Measurements from ENCODE around the gene CNTNAP4.

CNTNAP4 gene

DNA sequence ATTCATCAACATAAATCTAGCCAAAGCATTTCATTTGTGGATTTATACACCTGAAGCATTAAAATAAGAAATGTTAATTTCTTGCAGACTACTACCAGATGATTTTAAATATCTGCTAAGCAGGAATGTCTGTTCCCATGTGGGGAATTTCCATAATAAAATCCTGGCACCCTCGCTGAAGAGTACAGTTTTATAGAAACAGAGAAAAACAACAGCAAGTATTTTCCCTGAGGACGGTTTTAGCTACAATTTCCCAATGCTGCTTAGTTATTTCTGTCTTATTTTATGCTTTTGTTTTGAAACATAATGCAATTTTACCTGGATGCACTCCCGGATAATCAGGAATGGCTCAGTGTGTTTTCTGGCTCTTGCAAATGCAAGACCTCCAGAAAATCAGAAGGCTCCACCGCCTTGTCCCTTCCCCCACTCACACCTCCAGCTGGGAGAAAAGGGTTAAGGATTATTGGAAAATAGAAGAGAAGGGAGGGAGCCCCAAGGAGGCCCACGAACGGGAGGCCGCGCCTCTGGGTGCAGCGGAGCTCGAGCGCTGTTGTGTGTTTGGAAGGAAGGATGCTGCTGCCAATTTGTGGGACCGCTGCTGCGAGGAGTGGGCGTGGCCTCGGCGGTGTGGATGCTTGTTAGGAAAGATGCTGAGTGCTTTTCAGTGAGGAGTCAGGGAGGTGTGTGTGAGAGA lies at the start of gene CNTNAP4:
CNTNAP4 (plus strand) TSS at position 657 of the 694 bp plus-strand sequence. CDS start 262 bp downstream, outside the sequence.
- DNase-seq (ENCODE audit: low read depth), result no peak

GRCh38 chr16:76228546-76229146 lies 48.6 kb upstream of the CNTNAP4 start:
- DNase-seq (ENCODE audit: low read depth), result no peak

DNA sequence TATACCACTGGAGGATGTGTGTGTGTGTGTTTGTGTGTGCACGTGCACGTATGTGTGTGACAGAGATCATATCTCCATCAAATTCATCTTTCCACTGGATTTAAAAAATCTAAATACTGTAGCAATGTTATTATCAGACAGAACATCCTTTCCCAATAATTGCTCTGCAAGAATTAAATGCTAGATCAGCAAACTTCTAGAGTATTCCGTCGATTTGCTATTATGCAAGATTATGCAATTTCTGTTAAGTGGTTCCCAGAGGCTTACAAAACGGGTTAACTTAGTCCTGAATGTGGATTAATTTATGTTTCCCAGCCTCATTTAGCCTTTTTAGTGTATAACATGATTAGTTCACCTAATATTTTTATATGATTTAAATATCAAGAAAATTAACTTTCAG lies 44.5 kb upstream of the CNTNAP4 start:
- no peak for DNase-seq (ENCODE audit: low read depth)

DNA sequence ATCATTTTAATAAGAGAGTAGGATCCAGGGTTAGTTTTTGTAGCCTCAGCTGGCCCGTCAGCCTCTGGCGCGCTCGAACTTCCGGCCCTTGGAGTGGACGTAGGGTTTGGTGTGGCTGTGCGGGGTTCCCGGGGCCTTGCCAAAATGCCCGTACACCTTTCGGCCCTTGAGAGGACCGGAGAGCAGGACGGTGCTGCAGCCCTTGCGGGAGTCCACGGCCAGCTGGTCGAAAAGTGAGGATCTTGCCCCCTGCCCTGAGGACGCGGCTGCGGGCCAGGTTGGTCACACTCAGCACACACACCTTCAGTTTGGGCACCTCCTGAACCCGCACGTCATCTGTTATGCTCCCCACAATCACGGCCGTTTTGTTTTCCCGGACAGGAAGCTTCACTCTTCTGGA lies 42.2 kb upstream of the CNTNAP4 start:
- DNase-seq (ENCODE audit: low read depth), result no peak

GRCh38 chr16:76235426-76235825 lies 41.8 kb upstream of the CNTNAP4 start:
- no peak for DNase-seq (ENCODE audit: low read depth)

- no peak for DNase-seq (ENCODE audit: low read depth)
Observed at GRCh38 chr16:76237471-76237870, 39.7 kb upstream of the CNTNAP4 start.

GRCh38 chr16:76241755-76242154 lies 35.4 kb upstream of the CNTNAP4 start:
- no peak for DNase-seq (ENCODE audit: low read depth)

- no peak for DNase-seq (ENCODE audit: low read depth)
Observed at GRCh38 chr16:76243620-76244019, 33.6 kb upstream of the CNTNAP4 start.

DNA sequence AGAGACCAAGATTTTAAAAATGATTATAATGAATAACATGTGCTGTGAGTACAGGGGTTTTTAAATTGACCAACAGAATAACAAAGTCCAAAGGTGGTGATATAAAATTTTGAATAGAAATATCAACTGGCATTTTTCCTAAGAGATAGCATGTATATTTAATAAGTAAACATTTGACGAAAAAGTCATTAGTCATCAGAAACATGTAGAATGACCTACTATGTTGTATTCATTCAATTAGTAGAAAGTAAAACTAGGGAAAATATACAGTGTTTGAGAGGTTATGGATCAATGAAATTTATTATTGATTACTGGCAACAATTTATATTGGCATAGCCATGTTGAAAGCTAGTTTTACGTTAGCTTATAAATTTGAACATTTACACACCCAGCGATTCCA lies 30.6 kb upstream of the CNTNAP4 start:
- no peak for DNase-seq (ENCODE audit: low read depth)

GRCh38 chr16:76265434-76266045 lies 11.7 kb upstream of the CNTNAP4 start:
- no peak for DNase-seq (ENCODE audit: low read depth)

GRCh38 chr16:76268824-76269223 lies 8.4 kb upstream of the CNTNAP4 start:
- no peak for DNase-seq (ENCODE audit: low read depth)

DNA sequence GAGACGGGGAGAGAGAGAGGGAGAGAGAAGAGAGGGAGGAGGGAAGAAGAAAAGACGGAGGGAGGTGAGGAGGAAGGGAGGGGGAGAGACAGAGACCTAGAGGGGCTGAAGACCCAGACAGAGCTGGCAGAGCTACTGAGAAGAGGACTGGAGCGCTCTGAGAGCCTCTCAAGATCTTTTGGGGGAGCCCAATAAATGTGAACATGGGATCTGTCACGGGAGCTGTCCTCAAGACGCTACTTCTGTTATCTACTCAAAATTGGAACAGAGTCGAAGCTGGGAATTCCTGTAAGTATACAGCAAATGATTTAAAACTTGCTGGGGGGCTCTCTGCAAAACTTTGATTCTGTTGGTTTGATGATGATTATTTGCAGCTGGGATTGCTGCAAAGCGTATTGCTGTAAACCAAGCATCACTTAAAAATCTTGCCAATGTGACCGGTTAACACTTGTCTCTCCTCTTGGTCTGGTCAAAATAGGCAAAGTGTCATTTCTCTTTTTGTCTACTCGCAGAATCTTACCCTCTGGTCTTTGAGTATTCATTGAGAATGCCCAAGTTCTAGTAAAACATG lies 344 bp downstream of the CNTNAP4 start:
- no peak for DNase-seq (ENCODE audit: low read depth)

GRCh38 chr16:76278086-76278485 lies 885 bp downstream of the CNTNAP4 start:
- no peak for DNase-seq (ENCODE audit: low read depth)

GRCh38 chr16:76278980-76279379 lies 1.8 kb downstream of the CNTNAP4 start:
- no peak for DNase-seq (ENCODE audit: low read depth)

DNA sequence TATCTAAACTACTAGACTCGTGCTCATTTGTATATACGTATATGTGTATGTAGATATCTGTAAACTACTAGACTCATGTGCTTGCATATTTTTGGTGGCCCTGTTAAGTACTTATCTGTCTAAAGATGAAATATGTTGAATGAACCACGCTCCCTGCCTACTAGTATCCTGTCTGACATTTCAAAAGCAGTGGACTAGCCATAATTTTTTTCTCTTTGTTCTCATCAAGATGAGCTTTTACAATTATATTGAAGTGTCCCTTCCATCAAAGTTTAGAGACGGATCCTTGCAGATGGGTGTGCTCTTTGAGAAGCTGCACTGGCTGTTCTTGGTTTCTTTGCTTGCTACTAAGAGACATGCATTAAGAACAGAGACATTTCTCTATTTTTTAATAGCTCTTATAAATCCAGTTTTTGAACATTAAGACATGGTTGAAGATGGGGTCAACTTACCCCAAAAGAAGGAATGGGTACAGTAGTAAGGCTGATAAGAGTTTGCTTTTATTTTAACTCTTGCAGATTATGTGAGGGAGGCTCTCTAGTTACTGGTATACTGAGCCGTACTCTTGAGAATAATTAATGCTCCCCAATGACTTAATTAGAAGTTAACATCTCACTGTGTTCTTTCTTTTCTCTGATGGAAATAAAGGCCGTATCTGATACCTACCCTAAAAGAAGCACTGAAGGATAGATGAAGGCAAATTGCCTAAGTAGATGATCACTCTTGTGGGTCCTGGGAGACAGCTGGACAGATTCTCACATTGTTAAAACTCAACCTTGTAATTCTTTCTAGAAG lies 3.4 kb downstream of the CNTNAP4 start:
- DNase-seq (ENCODE audit: low read depth), result no peak

DNA sequence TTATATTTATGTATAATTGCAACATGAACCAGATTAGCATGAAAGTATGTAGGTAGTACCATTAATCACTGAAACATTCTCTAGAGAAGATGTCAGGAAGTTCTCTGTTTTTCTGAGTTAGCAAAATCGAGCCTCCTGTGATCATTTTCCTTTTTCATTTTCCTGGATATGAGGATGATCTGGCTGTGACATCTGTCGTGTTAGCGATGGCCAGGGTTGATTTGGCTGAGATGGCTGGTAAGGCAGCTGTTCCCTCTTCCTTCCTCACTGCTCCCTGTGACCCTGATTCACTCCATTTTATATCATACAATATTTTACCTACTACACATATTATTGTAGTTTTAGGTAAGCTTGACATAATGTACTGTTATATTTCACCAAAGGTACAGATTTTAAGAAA lies 10.3 kb downstream of the CNTNAP4 start:
- no peak for DNase-seq (ENCODE audit: low read depth)

GRCh38 chr16:76292218-76292617 lies 15.0 kb downstream of the CNTNAP4 start:
- DNase-seq (ENCODE audit: low read depth), result no peak

- DNase-seq (ENCODE audit: low read depth), result no peak
Observed at GRCh38 chr16:76293980-76294379, 16.8 kb downstream of the CNTNAP4 start.

DNA sequence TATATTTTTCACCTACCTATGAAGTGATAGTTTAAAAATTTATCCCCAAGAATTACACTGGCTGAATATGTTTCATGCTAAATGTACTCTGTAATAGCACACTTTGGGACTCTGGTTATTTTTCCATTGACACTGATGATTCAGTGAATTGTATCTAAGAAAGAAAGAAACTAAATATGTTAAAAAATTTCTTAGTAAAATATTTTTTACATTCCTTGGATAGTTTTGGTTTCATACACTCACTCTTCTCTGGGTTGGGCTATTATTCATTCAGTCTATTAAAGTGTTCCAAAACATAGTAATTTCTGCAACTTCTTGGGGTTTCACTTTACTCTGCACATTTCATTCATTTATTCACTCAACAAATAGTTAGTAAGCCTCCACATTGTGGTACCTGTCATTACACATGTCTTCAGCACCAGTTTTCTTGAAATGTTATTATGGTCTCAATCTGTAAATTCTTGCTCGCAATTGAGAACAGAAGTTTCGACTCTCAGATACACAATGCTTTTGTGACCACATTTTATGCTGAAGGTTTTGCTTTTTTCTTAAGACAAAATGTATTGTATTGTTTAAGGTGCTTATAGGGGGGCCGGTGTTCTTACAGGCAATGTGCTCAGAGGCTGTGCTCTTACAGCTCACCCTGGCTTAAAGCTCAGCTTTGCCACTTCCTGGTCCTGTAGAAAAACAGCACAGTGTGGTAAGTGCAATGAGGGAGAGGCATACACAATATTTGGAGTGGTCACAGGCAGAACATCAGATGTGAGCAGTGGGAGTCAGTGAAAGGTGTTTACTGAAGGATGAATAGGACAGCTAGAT lies 17.4 kb downstream of the CNTNAP4 start:
- DNase-seq (ENCODE audit: low read depth), result no peak

- no peak for DNase-seq (ENCODE audit: low read depth)
Observed at GRCh38 chr16:76297941-76298340, 20.7 kb downstream of the CNTNAP4 start.

DNA sequence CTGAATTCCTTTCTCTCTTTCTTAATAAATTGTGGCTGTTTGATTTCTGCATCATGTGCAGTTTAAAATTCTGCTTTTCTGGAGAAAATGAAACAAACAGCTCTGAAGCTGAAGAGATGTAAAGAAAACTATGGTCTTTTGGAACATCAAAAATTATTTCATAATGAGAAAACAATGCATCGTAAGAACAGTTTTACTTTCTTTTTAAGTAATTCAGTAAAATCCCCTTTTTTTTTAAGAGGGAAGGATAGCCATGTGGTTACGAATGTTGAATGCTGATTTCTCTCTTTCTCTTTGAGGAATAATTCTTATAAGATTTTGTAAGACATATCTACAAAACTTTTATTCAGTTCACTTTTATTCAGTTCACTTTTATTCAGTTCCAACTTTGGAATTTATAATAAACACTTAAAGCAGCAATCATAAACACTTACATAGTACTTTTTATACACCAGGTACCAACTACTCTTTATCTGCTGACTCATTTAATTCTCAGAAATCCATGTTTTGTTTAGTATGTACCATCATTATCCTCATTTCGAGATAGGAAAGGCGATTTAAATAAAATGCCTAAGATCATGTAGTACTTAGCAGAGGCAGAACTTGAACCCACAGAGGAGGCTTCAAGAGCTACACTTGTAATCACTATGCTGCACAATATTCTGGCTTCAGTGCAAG lies 26.6 kb downstream of the CNTNAP4 start:
- no peak for DNase-seq (ENCODE audit: low read depth)

Measured in activated T-cell treated with anti-CD3 and anti-CD28 coated beads for 24 hours (primary cell).